Smooth muscle cell (in vitro differentiated cells): ENCODE measurements around the gene LOC128125822.

ENCODE experiments used
- DNase-seq: peaks from one replicate; lab custom pipeline; 2025; ENCODE audit not compliant: unreplicated experiment; lab: John Stamatoyannopoulos, UW
- H2AFZ ChIP-seq: fragments of 200-600 bp; sonication (generic); 2 replicates; pipeline ENCODE4 v1.6.0; 2016; ENCODE audit warnings: antibody characterized with exemption, low read depth, mild to moderate bottlenecking
- H3F3A ChIP-seq: fragments of 200-600 bp; sonication (generic); 2 replicates; pipeline ENCODE4 v1.6.0; 2017; ENCODE audit warnings: antibody characterized with exemption, low read depth
- H3K27ac ChIP-seq: fragments of 200-600 bp; sonication (generic); 2 replicates; pipeline ENCODE4 v1.5.1; 2016; ENCODE audit warnings: low read depth, mild to moderate bottlenecking
- H3K27me3 ChIP-seq: fragments of 200-600 bp; sonication (generic); 2 replicates; pipeline ENCODE4 v1.6.1; 2016; ENCODE audit warnings: low read depth, mild to moderate bottlenecking
- H3K36me3 ChIP-seq: fragments of 200-600 bp; sonication (generic); 2 replicates; pipeline ENCODE4 v1.5.1; 2016; ENCODE audit warnings: low read depth
- H3K4me1 ChIP-seq: fragments of 200-600 bp; sonication (generic); 2 replicates; pipeline ENCODE4 v1.5.1; 2016; ENCODE audit warnings: low read depth
- H3K4me2 ChIP-seq: fragments of 200-600 bp; sonication (generic); 2 replicates; pipeline ENCODE4 v1.6.0; 2016; ENCODE audit warnings: mild to moderate bottlenecking
- H3K4me3 ChIP-seq: fragments of 200-600 bp; sonication (generic); 2 replicates; pipeline ENCODE4 v1.5.1; 2016; ENCODE audit warnings: mild to moderate bottlenecking
- H3K79me2 ChIP-seq: fragments of 200-600 bp; sonication (generic); 2 replicates; pipeline ENCODE4 v1.6.0; 2016; ENCODE audit warnings: low read depth, mild to moderate bottlenecking
- H3K9ac ChIP-seq: fragments of 200-600 bp; sonication (generic); 2 replicates; pipeline ENCODE4 v1.6.0; 2016; ENCODE audit warnings: low read depth
- H3K9me3 ChIP-seq: fragments of 200-600 bp; sonication (generic); replicated peaks from 2 replicates; pipeline ENCODE4 v1.5.1; 2016; ENCODE audit warnings: low read depth
- H4K20me1 ChIP-seq: fragments of 200-600 bp; sonication (generic); 2 replicates; pipeline ENCODE4 v1.6.0; 2016; ENCODE audit warnings: low read depth
- CTCF ChIP-seq: fragments of 200-600 bp; sonication (generic); IDR thresholded peaks from 2 replicates; pipeline ENCODE4 v1.5.1; 2017; ENCODE audit warnings: borderline replicate concordance, mild to moderate bottlenecking, antibody characterized with exemption; ENCODE audit not compliant: insufficient read depth, poor library complexity, severe bottlenecking
- WGBS: methylation state at CpG from one replicate; pipeline ENCODE4 v1.1.7; 2016; ENCODE audit warnings: low lambda C conversion rate; 5-methylcytosine and 5-hydroxymethylcytosine counted together

Gene LOC128125822

GRCh38 chr6:63565727-63566596 is 6.3 kb upstream of the LOC128125822 start:
- Histone ChIP-seq H4K20me1 (no peaks in the 10 kb centered on the region), H2AFZ (no peak overlapping the region), H3K79me2 (no peaks in the 10 kb centered on the region), H3K4me3 (no peak overlapping the region), H3K4me1 (peaks cover 2% of the 10 kb centered on the region), H3K27ac (no peak overlapping the region), H3K36me3 (no peaks in the 10 kb centered on the region), H3K9ac (no peak overlapping the region), H3F3A (peaks cover 3% of the 10 kb centered on the region), H3K27me3 (no peaks in the 10 kb centered on the region), H3K9me3 (no peaks in the 10 kb centered on the region), H3K4me2 (no peak overlapping the region)
- 55% methylated on average over 4 of the region's 4 CpGs for WGBS
- no peak for TF ChIP-seq CTCF
- no peak for DNase-seq

- Histone ChIP-seq H3K9ac (no peak overlapping the region), H3K36me3 (no peaks in the 10 kb centered on the region), H3K9me3 (no peaks in the 10 kb centered on the region), H3K27me3 (no peaks in the 10 kb centered on the region), H3F3A (peaks cover 5% of the 10 kb centered on the region), H3K4me1 (peaks cover 8% of the 10 kb centered on the region), H3K4me3 (no peak overlapping the region), H3K4me2 (no peak overlapping the region), H3K27ac (no peak overlapping the region), H2AFZ (no peak overlapping the region), H3K79me2 (peaks cover 6% of the 10 kb centered on the region), H4K20me1 (peaks cover 5% of the 10 kb centered on the region)
- WGBS, result 64% methylated on average over 1 of the region's 1 CpG
- TF ChIP-seq CTCF, result no peak
- DNase-seq, result no peak
Measured at GRCh38 chr6:63567966-63568365, 4.3 kb upstream of the LOC128125822 start.

GRCh38 chr6:63571361-63572043 is 778 bp upstream of the LOC128125822 start:
- H3K9ac ChIP-seq, result peak overlapping the region; percentile 100
- peaks cover 3% of the 10 kb centered on the region for H3K36me3 ChIP-seq
- TF ChIP-seq CTCF, result no peak
- peak overlapping the region; percentile 88 for H3K4me2 ChIP-seq
- DNase-seq, result no peak
- no peaks in the 10 kb centered on the region for H3K27me3 ChIP-seq
- H3F3A ChIP-seq, result peaks cover 12% of the 10 kb centered on the region
- H3K4me1 ChIP-seq, result peaks cover 27% of the 10 kb centered on the region
- peaks cover 41% of the 10 kb centered on the region for H4K20me1 ChIP-seq
- H3K9me3 ChIP-seq, result no peaks in the 10 kb centered on the region
- peaks cover 42% of the 10 kb centered on the region for H3K79me2 ChIP-seq
- WGBS, result 7% methylated on average over 20 of the region's 20 CpGs
- H2AFZ ChIP-seq, result peak overlapping the region; percentile 81
- H3K4me3 ChIP-seq, result peak overlapping the region; percentile 100
- H3K27ac ChIP-seq, result peak overlapping the region; percentile 99
